Loucy (cell line): Measurements from ENCODE around the gene IQCH.

Source experiments
- CTCF ChIP-seq: fragments of 200-600 bp; sonication (generic); conservative IDR thresholded peaks from 2 replicates; pipeline ENCODE4 v1.5.1; 2014; ENCODE audit warnings: mild to moderate bottlenecking, antibody characterized with exemption, low read length
- EZH2phosphoT487 ChIP-seq: fragments of 200-600 bp; IDR thresholded peaks from 2 replicates; pipeline ENCODE4 v1.6.1; 2018; ENCODE audit warnings: antibody characterized with exemption, mild to moderate bottlenecking, moderate library complexity, borderline replicate concordance

- TF ChIP-seq CTCF (no peak), EZH2phosphoT487 (no peak)
Measured at GRCh38 chr15:67537771-67538170, 283.2 kb downstream of the IQCH start.
